H1 (cell line): ENCODE results near the gene SNX24. TPM values are rescaled to one million over a fixed set of nuclear protein-coding genes. Genes with fewer than 3 reads are reported as not detected.

Experiments
- CEBPB ChIP-seq: IDR thresholded peaks from 2 replicates; pipeline ENCODE4 v1.6.1; 2012; ENCODE audit warnings: low read depth, low read length
- EZH2 ChIP-seq: fragments of 200-600 bp; sonication (generic); IDR thresholded peaks from 2 replicates; pipeline ENCODE4 v1.7.1; 2012; ENCODE audit warnings: low read depth, mild to moderate bottlenecking, moderate library complexity, low read length, inconsistent platforms; ENCODE audit not compliant: severe bottlenecking
- GTF2F1 ChIP-seq: IDR thresholded peaks from 2 replicates; pipeline ENCODE4 v1.6.1; 2012; ENCODE audit warnings: low read depth, low read length, improper control_type of control experiment, borderline replicate concordance
- polyA plus RNA-seq, 7 experiments: library from polyadenylated mRNA; depleted of rRNA in 3 of 7; stranded (reverse) in 5 of 7; unstranded in 2 of 7; fragments of >200 nt in 5 of 7; fragments of 200-250 nt in 2 of 7; gene quantifications; 1 replicate in 5 of 7; 2 replicates in 1 of 7; 4 replicates in 1 of 7; pipeline versions ENCODE4 v1.2.1 to v1.2.3, GENCODE V29; 2011 to 2013; ENCODE audit warnings: missing spikeins in 2 of 7, mixed read lengths in 2 of 7
- total RNA-seq: library from RNA; stranded (reverse); fragmentation: NEBNext Ultra II Directional; extraction: Animal tissue kit (Norgen Biotek cat#: 25700); gene quantifications from 2 replicates; pipeline ENCODE4 v1.2.1, GENCODE V29; 2021
- TF ChIP-seq, protein P1 (sequence below): fragments of 300-600 bp; sonication (generic); IDR thresholded peaks from 2 replicates; pipeline ENCODE4 v1.7.1; 2012; ENCODE audit warnings: low read length, moderate library complexity, mild to moderate bottlenecking, inconsistent platforms; ENCODE audit not compliant: insufficient replicate concordance
- TF ChIP-seq, protein P2 (sequence below): IDR thresholded peaks from 2 replicates; pipeline ENCODE4 v1.6.1; 2011; ENCODE audit warnings: low read length, improper control_type of control experiment

SNX24 gene
- total and polyA plus RNA-seq, 2 of the 8 experiments (the other 6 are each of a cell fraction or from before 2014, with no cell fraction given): 7.3 to 14.3 TPM

DNA sequence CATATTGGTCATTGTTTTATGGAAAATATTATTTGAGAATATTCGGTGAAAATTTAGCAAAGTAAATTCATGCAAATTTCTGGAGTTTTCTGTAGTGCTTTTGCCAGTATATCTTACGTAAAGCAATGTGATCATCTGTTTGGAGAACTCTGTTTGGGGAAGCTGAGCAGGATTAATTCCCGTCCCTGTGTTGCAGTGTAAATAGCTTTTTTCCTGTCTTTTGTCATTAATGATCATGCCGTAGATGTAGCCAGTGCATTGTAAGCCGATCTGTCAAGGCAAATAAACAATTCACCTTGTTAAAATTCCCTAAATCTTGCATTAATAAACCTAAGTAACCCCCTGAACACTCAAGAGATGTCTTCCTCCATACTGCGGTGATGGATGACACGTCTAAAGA lies 151.9 kb downstream of the SNX24 start (continued):
- TF ChIP-seq, protein P1, sequence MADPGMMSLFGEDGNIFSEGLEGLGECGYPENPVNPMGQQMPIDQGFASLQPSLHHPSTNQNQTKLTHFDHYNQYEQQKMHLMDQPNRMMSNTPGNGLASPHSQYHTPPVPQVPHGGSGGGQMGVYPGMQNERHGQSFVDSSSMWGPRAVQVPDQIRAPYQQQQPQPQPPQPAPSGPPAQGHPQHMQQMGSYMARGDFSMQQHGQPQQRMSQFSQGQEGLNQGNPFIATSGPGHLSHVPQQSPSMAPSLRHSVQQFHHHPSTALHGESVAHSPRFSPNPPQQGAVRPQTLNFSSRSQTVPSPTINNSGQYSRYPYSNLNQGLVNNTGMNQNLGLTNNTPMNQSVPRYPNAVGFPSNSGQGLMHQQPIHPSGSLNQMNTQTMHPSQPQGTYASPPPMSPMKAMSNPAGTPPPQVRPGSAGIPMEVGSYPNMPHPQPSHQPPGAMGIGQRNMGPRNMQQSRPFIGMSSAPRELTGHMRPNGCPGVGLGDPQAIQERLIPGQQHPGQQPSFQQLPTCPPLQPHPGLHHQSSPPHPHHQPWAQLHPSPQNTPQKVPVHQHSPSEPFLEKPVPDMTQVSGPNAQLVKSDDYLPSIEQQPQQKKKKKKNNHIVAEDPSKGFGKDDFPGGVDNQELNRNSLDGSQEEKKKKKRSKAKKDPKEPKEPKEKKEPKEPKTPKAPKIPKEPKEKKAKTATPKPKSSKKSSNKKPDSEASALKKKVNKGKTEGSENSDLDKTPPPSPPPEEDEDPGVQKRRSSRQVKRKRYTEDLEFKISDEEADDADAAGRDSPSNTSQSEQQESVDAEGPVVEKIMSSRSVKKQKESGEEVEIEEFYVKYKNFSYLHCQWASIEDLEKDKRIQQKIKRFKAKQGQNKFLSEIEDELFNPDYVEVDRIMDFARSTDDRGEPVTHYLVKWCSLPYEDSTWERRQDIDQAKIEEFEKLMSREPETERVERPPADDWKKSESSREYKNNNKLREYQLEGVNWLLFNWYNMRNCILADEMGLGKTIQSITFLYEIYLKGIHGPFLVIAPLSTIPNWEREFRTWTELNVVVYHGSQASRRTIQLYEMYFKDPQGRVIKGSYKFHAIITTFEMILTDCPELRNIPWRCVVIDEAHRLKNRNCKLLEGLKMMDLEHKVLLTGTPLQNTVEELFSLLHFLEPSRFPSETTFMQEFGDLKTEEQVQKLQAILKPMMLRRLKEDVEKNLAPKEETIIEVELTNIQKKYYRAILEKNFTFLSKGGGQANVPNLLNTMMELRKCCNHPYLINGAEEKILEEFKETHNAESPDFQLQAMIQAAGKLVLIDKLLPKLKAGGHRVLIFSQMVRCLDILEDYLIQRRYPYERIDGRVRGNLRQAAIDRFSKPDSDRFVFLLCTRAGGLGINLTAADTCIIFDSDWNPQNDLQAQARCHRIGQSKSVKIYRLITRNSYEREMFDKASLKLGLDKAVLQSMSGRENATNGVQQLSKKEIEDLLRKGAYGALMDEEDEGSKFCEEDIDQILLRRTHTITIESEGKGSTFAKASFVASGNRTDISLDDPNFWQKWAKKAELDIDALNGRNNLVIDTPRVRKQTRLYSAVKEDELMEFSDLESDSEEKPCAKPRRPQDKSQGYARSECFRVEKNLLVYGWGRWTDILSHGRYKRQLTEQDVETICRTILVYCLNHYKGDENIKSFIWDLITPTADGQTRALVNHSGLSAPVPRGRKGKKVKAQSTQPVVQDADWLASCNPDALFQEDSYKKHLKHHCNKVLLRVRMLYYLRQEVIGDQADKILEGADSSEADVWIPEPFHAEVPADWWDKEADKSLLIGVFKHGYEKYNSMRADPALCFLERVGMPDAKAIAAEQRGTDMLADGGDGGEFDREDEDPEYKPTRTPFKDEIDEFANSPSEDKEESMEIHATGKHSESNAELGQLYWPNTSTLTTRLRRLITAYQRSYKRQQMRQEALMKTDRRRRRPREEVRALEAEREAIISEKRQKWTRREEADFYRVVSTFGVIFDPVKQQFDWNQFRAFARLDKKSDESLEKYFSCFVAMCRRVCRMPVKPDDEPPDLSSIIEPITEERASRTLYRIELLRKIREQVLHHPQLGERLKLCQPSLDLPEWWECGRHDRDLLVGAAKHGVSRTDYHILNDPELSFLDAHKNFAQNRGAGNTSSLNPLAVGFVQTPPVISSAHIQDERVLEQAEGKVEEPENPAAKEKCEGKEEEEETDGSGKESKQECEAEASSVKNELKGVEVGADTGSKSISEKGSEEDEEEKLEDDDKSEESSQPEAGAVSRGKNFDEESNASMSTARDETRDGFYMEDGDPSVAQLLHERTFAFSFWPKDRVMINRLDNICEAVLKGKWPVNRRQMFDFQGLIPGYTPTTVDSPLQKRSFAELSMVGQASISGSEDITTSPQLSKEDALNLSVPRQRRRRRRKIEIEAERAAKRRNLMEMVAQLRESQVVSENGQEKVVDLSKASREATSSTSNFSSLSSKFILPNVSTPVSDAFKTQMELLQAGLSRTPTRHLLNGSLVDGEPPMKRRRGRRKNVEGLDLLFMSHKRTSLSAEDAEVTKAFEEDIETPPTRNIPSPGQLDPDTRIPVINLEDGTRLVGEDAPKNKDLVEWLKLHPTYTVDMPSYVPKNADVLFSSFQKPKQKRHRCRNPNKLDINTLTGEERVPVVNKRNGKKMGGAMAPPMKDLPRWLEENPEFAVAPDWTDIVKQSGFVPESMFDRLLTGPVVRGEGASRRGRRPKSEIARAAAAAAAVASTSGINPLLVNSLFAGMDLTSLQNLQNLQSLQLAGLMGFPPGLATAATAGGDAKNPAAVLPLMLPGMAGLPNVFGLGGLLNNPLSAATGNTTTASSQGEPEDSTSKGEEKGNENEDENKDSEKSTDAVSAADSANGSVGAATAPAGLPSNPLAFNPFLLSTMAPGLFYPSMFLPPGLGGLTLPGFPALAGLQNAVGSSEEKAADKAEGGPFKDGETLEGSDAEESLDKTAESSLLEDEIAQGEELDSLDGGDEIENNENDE: no peak
- TF ChIP-seq, protein P2, sequence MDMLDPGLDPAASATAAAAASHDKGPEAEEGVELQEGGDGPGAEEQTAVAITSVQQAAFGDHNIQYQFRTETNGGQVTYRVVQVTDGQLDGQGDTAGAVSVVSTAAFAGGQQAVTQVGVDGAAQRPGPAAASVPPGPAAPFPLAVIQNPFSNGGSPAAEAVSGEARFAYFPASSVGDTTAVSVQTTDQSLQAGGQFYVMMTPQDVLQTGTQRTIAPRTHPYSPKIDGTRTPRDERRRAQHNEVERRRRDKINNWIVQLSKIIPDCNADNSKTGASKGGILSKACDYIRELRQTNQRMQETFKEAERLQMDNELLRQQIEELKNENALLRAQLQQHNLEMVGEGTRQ: no peak
- no peak for TF ChIP-seq EZH2
- TF ChIP-seq CEBPB: no peak
- no peak for TF ChIP-seq GTF2F1
